ENCODE results near the gene CNDP1.

CNDP1 gene

DNA sequence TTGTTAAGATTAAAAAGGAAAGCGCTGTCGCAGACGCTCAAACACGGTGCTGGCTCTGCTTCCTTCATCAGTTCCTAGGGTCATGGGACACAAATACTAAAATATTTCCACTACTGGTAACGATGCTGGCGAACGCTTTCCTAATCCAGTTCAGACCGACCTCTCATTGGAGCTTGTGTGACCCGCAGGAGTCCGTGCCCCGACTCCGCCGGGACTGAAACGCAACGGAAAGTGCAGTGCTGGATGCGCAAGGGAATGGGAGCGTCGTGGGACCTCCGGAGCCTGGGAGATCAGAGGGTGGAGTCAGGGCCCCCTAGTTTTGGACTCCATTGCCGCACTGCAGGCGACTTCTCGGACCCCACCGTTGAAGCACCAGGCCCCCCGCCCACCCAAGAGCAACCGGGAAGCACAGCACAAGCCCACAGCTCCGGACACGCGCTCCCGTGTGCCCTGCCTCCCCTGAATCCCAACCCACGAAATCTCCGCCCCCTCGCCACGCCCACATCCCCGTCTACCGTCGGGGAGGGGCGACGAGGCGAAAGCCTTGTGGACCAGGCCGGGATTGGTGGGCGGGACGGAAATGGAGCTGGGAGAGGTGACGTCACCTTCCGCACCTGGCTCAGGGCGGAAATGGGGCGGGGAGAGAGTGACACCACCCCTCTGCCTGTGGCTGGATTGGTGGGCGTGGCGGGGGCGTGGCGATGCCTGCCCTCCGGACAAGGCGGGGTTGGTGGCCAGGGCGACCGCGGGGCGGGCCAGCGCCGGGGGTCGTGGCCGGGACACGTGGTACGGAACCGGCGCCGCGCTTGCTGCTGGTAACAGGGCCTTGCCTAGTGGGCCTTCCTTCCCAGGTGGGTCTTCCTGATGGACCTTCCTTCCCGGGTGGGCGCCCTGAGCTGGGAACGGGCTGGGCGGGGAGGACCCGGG is 38.5 kb upstream of the CNDP1 start, which contains the start of gene CNDP2 (continued):
- no peak; the same call in 1 of the 2 replicates for TF ChIP-seq KLF17 (tag by site-specific recombination; IDR thresholded peaks at IDR 0.05)
- no peak for TF ChIP-seq ZNF19 (tag by site-specific recombination; IDR thresholded peaks at IDR 0.05; ENCODE audit: low read depth)
- TF ChIP-seq, protein P1, sequence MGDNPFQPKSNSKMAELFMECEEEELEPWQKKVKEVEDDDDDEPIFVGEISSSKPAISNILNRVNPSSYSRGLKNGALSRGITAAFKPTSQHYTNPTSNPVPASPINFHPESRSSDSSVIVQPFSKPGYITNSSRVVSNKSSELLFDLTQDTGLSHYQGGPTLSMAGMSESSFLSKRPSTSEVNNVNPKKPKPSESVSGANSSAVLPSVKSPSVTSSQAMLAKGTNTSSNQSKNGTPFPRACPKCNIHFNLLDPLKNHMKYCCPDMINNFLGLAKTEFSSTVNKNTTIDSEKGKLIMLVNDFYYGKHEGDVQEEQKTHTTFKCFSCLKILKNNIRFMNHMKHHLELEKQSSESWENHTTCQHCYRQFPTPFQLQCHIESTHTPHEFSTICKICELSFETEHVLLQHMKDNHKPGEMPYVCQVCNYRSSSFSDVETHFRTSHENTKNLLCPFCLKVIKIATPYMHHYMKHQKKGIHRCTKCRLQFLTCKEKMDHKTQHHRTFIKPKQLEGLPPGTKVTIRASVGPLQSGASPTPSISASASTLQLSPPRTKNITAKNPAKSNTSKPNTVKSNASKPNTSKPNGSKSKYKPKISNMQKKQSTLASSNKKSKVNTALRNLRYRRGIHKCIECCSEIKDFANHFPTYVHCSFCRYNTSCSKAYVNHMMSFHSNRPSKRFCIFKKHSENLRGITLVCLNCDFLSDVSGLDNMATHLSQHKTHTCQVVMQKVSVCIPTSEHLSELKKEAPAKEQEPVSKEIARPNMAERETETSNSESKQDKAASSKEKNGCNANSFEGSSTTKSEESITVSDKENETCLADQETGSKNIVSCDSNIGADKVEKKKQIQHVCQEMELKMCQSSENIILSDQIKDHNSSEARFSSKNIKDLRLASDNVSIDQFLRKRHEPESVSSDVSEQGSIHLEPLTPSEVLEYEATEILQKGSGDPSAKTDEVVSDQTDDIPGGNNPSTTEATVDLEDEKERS (tag by site-specific recombination; IDR thresholded peaks at IDR 0.05), result no peak
- no peak for TF ChIP-seq ZNF654 (tag by site-specific recombination; IDR thresholded peaks at IDR 0.05; ENCODE audit: low read depth)
- no peak for TF ChIP-seq ZNF394 (tag by site-specific recombination; IDR thresholded peaks at IDR 0.05; ENCODE audit: borderline replicate concordance)
- no peak for TF ChIP-seq ZNF660 (tag by site-specific recombination; IDR thresholded peaks at IDR 0.05)
- TF ChIP-seq MYNN (tag by site-specific recombination; IDR thresholded peaks at IDR 0.05; ENCODE audit: borderline replicate concordance), result no peak
- TF ChIP-seq GLI4 (tag by site-specific recombination; IDR thresholded peaks at IDR 0.05), result no peak
- TF ChIP-seq ZNF350 (tag by site-specific recombination; IDR thresholded peaks at IDR 0.05), result no peak
- TF ChIP-seq ZBTB6 (tag by site-specific recombination; IDR thresholded peaks at IDR 0.05), result no peak
- peak; percentile 68 for TF ChIP-seq SP7 (tag by site-specific recombination; IDR thresholded peaks at IDR 0.05)
- peak; percentile 77 for TF ChIP-seq ZNF335 (tag by site-specific recombination; conservative IDR thresholded peaks at IDR 0.05)
- no peak for TF ChIP-seq ZNF776 (tag by site-specific recombination; IDR thresholded peaks at IDR 0.05; ENCODE audit: borderline replicate concordance)
- TF ChIP-seq ZNF311 (tag by site-specific recombination; IDR thresholded peaks at IDR 0.05; ENCODE audit: borderline replicate concordance), result no peak
- TF ChIP-seq REST (tag by site-specific recombination; IDR thresholded peaks at IDR 0.05), result no peak
- TF ChIP-seq ZBTB20 (tag by site-specific recombination; IDR thresholded peaks at IDR 0.05), result no peak
- no peak for TF ChIP-seq ZNF354C (tag by site-specific recombination; IDR thresholded peaks at IDR 0.05; ENCODE audit: borderline replicate concordance, low read depth)
- no peak for TF ChIP-seq MZF1 (tag by site-specific recombination; IDR thresholded peaks at IDR 0.05; ENCODE audit: borderline replicate concordance)
- TF ChIP-seq ZNF239 (tag by site-specific recombination; IDR thresholded peaks at IDR 0.05), result no peak
- no peak for TF ChIP-seq ZNF155 (tag by site-specific recombination; IDR thresholded peaks at IDR 0.05)
- TF ChIP-seq ZNF274 (IDR thresholded peaks at IDR 0.05; ENCODE audit: low read length), result no peak
- TF ChIP-seq ZNF274 (tag by site-specific recombination; IDR thresholded peaks at IDR 0.05; ENCODE audit: borderline replicate concordance), result no peak
- no peak for TF ChIP-seq ZNF830 (tag by site-specific recombination; IDR thresholded peaks at IDR 0.05; ENCODE audit: low read depth)
- peak; percentile 75; the same call in 1 of the 2 replicates for TF ChIP-seq ZEB2 (tag by site-specific recombination; IDR thresholded peaks at IDR 0.05)
- no peak; the same call in none of the 2 replicates for TF ChIP-seq PRDM1 (tag by site-specific recombination; IDR thresholded peaks at IDR 0.05)
- TF ChIP-seq, protein P2, sequence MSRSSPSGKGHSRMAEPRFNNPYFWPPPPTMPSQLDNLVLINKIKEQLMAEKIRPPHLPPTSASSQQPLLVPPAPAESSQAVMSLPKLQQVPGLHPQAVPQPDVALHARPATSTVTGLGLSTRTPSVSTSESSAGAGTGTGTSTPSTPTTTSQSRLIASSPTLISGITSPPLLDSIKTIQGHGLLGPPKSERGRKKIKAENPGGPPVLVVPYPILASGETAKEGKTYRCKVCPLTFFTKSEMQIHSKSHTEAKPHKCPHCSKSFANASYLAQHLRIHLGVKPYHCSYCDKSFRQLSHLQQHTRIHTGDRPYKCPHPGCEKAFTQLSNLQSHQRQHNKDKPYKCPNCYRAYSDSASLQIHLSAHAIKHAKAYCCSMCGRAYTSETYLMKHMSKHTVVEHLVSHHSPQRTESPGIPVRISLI (tag by site-specific recombination; IDR thresholded peaks at IDR 0.05), result no peak
- TF ChIP-seq REPIN1 (tag by site-specific recombination; IDR thresholded peaks at IDR 0.05; ENCODE audit: low read depth), result no peak
- no peak for TF ChIP-seq ZSCAN5A (tag by site-specific recombination; IDR thresholded peaks at IDR 0.05)

Data from HEK293 (cell line).